ENCODE results near the gene SMARCA1. TPM values are rescaled to one million over a fixed set of nuclear protein-coding genes. Genes with fewer than 3 reads are reported as not detected.

SMARCA1 gene
- total and polyA plus RNA-seq, 2 experiments from 2014 or later = 30.1 to 51.8 TPM

GRCh38 chrX:129511689-129512088 is 11.6 kb downstream of the SMARCA1 start:
- Mint-ChIP-seq H3K4me3 (no peak overlapping the region), H3K27me3 (ENCODE audit: insufficient read depth, low read depth, poor library complexity) (peaks cover 1% of the 10 kb centered on the region), H3K36me3 (ENCODE audit: low read depth) (peaks cover 61% of the 10 kb centered on the region), H3K4me1 (peaks cover 6% of the 10 kb centered on the region; the same call in 2 of the 3 replicates), H3K27ac (no peak overlapping the region), H3K9me3 (no peaks in the 10 kb centered on the region)
- TF ChIP-seq NANOG (IDR thresholded peaks at IDR 0.05; ENCODE audit: borderline replicate concordance) = no peak
- TF ChIP-seq STAT1 (IDR thresholded peaks at IDR 0.05; ENCODE audit: unreplicated experiment) = no peak
- no peak for TF ChIP-seq EZH2phosphoT487 (IDR thresholded peaks at IDR 0.05; ENCODE audit: unreplicated experiment)
- TF ChIP-seq EZH2 (IDR thresholded peaks at IDR 0.05; ENCODE audit: low read depth, unreplicated experiment) = no peak
- no peak for TF ChIP-seq CREB1 (CRISPR knock-in tag; IDR thresholded peaks at IDR 0.05; ENCODE audit: low read depth)
- TF ChIP-seq JUNB (IDR thresholded peaks at IDR 0.05; ENCODE audit: unreplicated experiment) = no peak
- no peak for TF ChIP-seq POLR2AphosphoS5 (IDR thresholded peaks at IDR 0.05; ENCODE audit: low read depth)
- TF ChIP-seq ZNF114 (CRISPR knock-in tag; IDR thresholded peaks at IDR 0.05) = no peak
- TF ChIP-seq REST (IDR thresholded peaks at IDR 0.05; ENCODE audit: unreplicated experiment) = no peak
- TF ChIP-seq ETS1 (IDR thresholded peaks at IDR 0.05) = no peak
- peaks cover 10% of the 10 kb centered on the region; the same call in 1 of the 2 replicates for H3K36me3 ChIP-seq (ENCODE audit: insufficient read depth)
- H3K4me2 ChIP-seq = no peak overlapping the region
- H3K27ac ChIP-seq (ENCODE audit: low read depth) = no peak overlapping the region
- no peak for ATAC-seq
- peaks cover 2% of the 10 kb centered on the region; the same call in 1 of the 2 replicates for H3K79me2 ChIP-seq (replicated peaks; ENCODE audit: insufficient read depth)
- H3K9me2 ChIP-seq (ENCODE audit: insufficient read depth) = no peaks in the 10 kb centered on the region
- no peaks in the 10 kb centered on the region for H3K4me1 ChIP-seq (ENCODE audit: insufficient read depth)
- DNase-seq (ENCODE audit: low spot score) = no peak
- no peak overlapping the region for H3K4me3 ChIP-seq
- no peaks in the 10 kb centered on the region for H3K27me3 ChIP-seq (ENCODE audit: insufficient read depth)
- H3F3A ChIP-seq (replicated peaks; ENCODE audit: low read depth) = no peaks in the 10 kb centered on the region
- no peak overlapping the region for H2AFZ ChIP-seq
- no peaks in the 10 kb centered on the region for H4K20me1 ChIP-seq (replicated peaks; ENCODE audit: insufficient read depth)

GRCh38 chrX:129510331-129510730 is 13.0 kb downstream of the SMARCA1 start:
- H3K36me3 ChIP-seq (ENCODE audit: insufficient read depth) = peaks cover 15% of the 10 kb centered on the region; the same call in 1 of the 2 replicates
- H3K4me3 ChIP-seq = no peak overlapping the region
- H3K27me3 Mint-ChIP-seq (ENCODE audit: insufficient read depth, low read depth, poor library complexity) = peaks cover 1% of the 10 kb centered on the region
- H3F3A ChIP-seq (replicated peaks; ENCODE audit: low read depth) = no peaks in the 10 kb centered on the region
- H3K4me2 ChIP-seq = no peak overlapping the region
- H3K9me2 ChIP-seq (ENCODE audit: insufficient read depth) = no peaks in the 10 kb centered on the region
- H3K4me3 Mint-ChIP-seq = no peak overlapping the region
- ATAC-seq = no peak
- H3K4me1 ChIP-seq (ENCODE audit: insufficient read depth) = no peaks in the 10 kb centered on the region
- no peaks in the 10 kb centered on the region for H4K20me1 ChIP-seq (replicated peaks; ENCODE audit: insufficient read depth)
- no peaks in the 10 kb centered on the region for H3K9me3 Mint-ChIP-seq
- H3K36me3 Mint-ChIP-seq (ENCODE audit: low read depth) = peaks cover 60% of the 10 kb centered on the region
- no peak overlapping the region for H3K27ac Mint-ChIP-seq
- H3K27ac ChIP-seq (ENCODE audit: low read depth) = no peak overlapping the region
- DNase-seq (ENCODE audit: low spot score) = no peak
- H3K79me2 ChIP-seq (replicated peaks; ENCODE audit: insufficient read depth) = no peaks in the 10 kb centered on the region
- H3K27me3 ChIP-seq (ENCODE audit: insufficient read depth) = no peaks in the 10 kb centered on the region
- H2AFZ ChIP-seq = no peak overlapping the region
- H3K4me1 Mint-ChIP-seq = no peaks in the 10 kb centered on the region
- TF ChIP-seq ZNF462 (CRISPR knock-in tag; IDR thresholded peaks at IDR 0.05) = no peak
- TF ChIP-seq JUNB (IDR thresholded peaks at IDR 0.05; ENCODE audit: unreplicated experiment) = no peak
- no peak for TF ChIP-seq EZH2 (IDR thresholded peaks at IDR 0.05; ENCODE audit: low read depth, unreplicated experiment)
- TF ChIP-seq NANOG (IDR thresholded peaks at IDR 0.05; ENCODE audit: borderline replicate concordance) = no peak
- no peak for TF ChIP-seq EZH2phosphoT487 (IDR thresholded peaks at IDR 0.05; ENCODE audit: unreplicated experiment)
